Ramos (cell line): ENCODE data around the gene VASH1.

Source experiments
- in situ Hi-C: fragments of 300-500 bp; cut with MboI; formaldehyde crosslinking; loops from one replicate; pipeline ENCODE4 v1.14.3; 2022; ENCODE audit warnings: low sequenced_read_pairs; ENCODE audit not compliant: unreplicated experiment

VASH1 gene

DNA sequence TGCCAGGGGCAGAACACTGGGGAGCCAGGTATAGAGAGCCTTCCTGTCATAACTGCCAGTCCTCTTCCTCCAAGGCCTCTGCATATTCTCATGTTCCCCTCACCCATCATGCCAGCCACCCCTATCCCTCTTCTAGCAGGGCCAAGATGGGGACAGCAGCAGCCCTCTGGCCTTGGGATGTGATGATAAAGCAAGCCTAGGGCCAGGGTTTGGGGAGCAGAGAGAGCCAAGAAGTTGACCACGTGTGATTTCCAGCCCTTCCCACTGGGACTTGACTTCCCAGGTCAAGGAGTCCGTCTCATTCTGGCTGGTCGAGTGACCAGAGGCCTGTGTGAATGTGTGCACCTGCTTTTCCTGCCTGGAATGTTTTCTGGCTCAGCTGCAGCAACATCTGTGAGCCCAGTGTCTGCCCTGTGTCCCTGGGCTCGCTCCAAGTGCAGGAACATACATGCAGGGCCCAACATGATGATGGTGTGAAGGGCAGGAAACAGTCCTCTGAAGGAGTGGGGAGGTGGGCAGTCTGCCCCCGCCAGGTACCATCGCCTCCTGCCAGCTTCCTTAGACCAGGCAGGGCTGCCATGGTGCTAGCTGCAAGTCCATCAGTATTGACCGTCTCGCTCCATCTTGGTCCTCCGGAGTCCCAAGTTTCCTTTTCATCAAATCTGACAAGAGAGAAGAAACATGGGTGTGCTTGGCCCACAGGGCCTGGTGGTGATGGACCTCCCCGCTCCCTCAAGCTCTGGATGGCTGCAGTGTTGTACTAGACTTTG, 21.0 kb downstream of the VASH1 start:
- in situ Hi-C loops: no loop called here

DNA sequence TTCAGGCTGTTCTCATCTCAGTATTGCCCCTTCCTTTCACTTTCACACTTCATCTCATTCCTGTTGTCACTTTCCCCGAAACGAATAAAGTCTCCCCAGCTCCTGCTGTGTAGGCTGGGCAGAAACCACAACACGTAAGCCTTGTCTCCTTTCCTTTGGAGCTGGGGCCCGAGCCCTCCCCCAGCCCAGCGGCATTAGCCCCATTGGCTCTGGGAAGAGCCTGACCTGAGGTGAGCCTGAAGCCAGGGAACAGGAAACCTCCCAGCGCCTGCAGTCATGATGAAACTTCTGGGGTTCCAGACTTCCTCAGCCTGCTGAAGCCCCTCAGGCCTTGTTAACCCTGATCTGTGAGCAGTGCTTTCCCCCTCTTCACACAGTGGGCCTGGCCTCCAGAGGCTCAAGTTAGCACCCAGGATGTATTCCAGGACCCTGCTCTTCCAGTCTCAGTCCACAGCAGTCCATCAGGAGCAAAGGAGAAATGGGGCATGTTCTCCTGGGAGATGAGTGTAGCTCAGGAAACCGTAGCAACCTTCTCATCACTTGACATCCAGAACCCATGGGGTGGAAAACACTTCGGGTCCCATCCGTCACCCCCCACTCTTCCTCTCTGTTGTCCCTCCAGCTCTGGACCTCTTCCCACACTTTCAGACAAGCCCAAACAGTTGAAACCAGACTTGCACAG, 21.8 kb downstream of the VASH1 start:
- in situ Hi-C loops: no loop called here

GRCh38 chr14:76784266-76784874, 23.1 kb downstream of the VASH1 start:
- in situ Hi-C loops: no loop called here

DNA sequence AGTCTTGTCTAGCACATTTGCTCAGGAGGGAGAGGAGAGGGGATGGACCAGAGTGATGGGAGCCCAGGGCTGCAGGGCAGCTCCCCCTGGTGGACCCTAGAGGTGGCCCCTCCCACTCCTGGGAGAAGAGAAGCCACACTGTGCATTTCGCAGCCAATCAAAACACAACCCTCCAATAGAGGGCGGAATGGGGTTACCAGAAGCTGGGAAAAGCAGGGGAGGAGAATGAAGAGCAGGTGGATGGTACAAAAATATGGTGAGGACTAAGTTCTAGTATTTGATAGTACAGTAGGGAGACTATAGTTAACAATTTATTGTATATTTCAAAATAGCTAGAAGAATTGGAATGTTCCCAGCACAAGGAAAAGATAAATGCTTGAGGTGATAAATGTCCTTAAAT, 23.6 kb downstream of the VASH1 start:
- in situ Hi-C loops: no loop called here

GRCh38 chr14:76786601-76787000, 25.3 kb downstream of the VASH1 start:
- in situ Hi-C loops: no loop called here

DNA sequence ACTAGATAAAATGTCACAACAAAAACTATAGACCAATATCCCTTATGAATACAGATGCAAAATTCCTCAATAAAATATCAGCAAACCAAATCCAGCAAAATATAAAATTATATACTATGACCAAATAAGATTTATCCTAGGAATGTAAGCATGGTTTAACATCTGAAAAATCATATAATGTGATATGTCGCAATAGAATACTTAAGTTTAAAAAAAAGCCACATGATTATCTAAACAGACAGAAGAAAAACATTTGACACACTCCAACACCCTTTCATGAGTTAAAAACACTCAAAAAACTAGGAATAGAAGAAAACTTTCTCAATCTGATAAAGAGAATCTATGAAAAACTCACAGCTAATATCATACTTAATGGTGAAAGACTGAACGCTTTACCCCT, 31.2 kb downstream of the VASH1 start:
- in situ Hi-C loops: no loop called here

DNA sequence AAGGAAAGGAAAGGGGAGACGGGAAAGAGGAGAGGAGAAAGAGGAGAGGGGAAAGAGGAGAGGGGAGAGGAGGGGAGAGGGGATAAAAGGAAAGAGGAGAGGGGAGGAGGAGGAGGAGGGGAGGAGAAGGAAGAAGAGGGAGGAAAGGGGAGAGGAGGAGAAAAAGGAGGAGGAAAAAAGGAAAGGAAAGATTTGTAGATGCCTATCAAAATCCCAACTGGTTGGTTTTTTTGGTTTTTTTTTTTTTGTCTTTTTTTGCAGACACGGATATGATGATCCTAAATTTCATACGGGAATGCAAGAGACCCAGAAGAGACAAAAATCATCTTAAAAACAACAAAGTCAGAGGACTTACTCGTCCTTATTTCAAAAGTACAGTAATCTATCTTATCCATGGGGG, 32.1 kb downstream of the VASH1 start:
- in situ Hi-C loops: no loop called here

DNA sequence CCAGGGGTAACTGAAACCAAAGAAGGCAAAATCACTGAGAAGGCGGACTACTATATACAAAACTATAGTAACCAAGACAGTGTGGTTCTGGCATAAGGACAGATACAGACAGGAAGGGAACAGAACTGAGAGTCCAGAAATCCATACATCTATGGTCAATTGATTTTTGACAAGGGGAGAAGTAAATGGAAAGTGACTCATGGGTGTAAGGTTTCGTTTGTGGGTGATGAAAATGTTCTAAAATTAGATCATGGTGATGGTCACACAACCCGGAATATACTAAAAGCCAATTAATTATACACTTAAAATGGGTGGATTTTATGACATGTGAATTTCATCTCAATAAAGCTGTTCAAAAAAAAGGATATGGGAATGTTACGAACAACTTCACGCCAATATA, 32.7 kb downstream of the VASH1 start:
- in situ Hi-C loops: no loop called here

- in situ Hi-C loops: no loop called here
Measured at GRCh38 chr14:76806446-76806845, 45.2 kb downstream of the VASH1 start.

- in situ Hi-C loops: no loop called here
Measured at GRCh38 chr14:76808011-76808410, 46.7 kb downstream of the VASH1 start.

GRCh38 chr14:76808990-76809389, 47.7 kb downstream of the VASH1 start:
- in situ Hi-C loops: no loop called here

GRCh38 chr14:76810525-76810924, 49.3 kb downstream of the VASH1 start:
- in situ Hi-C loops: no loop called here

GRCh38 chr14:76810953-76811400, 49.7 kb downstream of the VASH1 start:
- in situ Hi-C loops: no loop called here

- in situ Hi-C loops: no loop called here
Measured at GRCh38 chr14:76811561-76811960, 50.3 kb downstream of the VASH1 start.

- in situ Hi-C loops: no loop called here
Measured at GRCh38 chr14:76812093-76812421, 50.8 kb downstream of the VASH1 start.

GRCh38 chr14:76812422-76813383, 51.4 kb downstream of the VASH1 start, which contains the start of gene ANGEL1:
ANGEL1 (minus strand) TSS chr14:76812882; CDS start chr14:76812827, 55 bp downstream.
- in situ Hi-C loops: no loop called here

DNA sequence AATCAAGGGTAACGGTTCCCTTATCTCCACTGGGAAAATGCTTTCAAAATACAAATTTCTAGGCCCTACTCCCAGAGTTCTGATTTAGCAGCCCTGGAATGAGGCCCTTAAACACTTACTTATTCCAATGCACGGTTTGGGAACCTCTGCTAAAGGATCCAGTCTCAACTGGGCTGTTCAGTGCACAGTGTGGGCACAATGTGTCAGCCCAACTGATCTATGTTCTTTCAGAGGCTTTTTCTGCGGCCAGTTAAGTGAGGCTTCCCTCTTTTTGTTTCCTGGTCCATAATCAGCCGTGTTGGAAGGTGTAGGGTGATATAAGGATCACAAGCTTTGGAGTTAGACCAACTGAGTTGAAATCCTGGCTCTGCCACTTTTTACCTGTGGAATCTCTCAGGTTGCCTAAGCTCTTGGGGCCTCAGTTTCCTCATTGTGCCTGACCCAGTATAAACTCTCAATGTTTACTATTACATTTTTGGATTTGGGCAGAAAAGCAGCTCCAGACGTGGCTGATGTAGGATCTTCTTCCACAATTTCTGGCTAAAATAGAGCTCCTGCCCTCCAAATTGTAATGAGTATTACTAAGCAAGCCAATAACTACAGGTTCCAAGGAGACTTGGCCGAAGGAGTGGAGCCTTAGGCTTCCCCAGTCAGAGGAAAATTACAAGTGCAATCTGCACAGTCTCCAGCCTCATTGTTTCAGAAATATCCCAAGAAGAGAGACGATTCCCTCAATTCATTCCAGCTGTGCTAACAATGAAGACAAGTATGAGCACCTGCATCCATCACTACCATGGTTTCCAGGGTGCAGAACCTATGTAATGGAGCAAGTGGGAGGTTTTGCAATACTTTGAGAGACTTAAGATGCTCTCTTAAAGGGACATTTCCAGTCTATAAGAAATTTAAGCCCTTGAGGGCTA, 53.7 kb downstream of the VASH1 start:
- in situ Hi-C loops: no loop called here

GRCh38 chr14:76820700-76821099, 59.4 kb downstream of the VASH1 start:
- in situ Hi-C loops: no loop called here

GRCh38 chr14:76826122-76826521, 64.9 kb downstream of the VASH1 start, which contains the start of gene LRRC74A:
LRRC74A (plus strand) TSS chr14:76826408; CDS start chr14:76826698, 290 bp downstream.
- in situ Hi-C loops: no loop called here
